Loucy (cell line): ENCODE data around the gene TLE2.

Experiments
- H2AFZ ChIP-seq: fragments of 200-600 bp; sonication (generic); 2 replicates; pipeline ENCODE4 v1.6.0; 2016; ENCODE audit warnings: antibody characterized with exemption, mild to moderate bottlenecking, low read length, moderate library complexity
- H3F3A ChIP-seq: fragments of 200-600 bp; 2 replicates; pipeline ENCODE4 v1.6.0; 2016; ENCODE audit warnings: antibody characterized with exemption, low read depth, mild to moderate bottlenecking
- H3K27me3 ChIP-seq: fragments of 200-600 bp; sonication (generic); 2 replicates; pipeline ENCODE4 v1.6.1; 2014; ENCODE audit warnings: low read length, mild to moderate bottlenecking; ENCODE audit not compliant: insufficient read depth, poor library complexity, severe bottlenecking
- H3K36me3 ChIP-seq: fragments of 200-600 bp; sonication (generic); 2 replicates; pipeline ENCODE4 v1.6.1; 2016; ENCODE audit warnings: low read length; ENCODE audit not compliant: insufficient read depth
- H3K4me1 ChIP-seq: fragments of 200-600 bp; sonication (generic); 2 replicates; pipeline ENCODE4 v1.5.1; 2014; ENCODE audit warnings: low read length, mild to moderate bottlenecking; ENCODE audit not compliant: insufficient read depth, poor library complexity, severe bottlenecking
- H3K4me2 ChIP-seq: fragments of 200-600 bp; sonication (generic); 2 replicates; pipeline ENCODE4 v1.6.0; 2014; ENCODE audit warnings: antibody characterized with exemption, low read length, low read depth, mild to moderate bottlenecking; ENCODE audit not compliant: poor library complexity, severe bottlenecking
- H3K4me3 ChIP-seq: fragments of 200-600 bp; sonication (generic); 2 replicates; pipeline ENCODE4 v1.5.1; 2014; ENCODE audit warnings: low read length, mild to moderate bottlenecking, mixed read lengths; ENCODE audit not compliant: poor library complexity, severe bottlenecking
- H3K79me2 ChIP-seq: fragments of 200-600 bp; sonication (generic); 2 replicates; pipeline ENCODE4 v1.6.1; 2014; ENCODE audit warnings: low read length; ENCODE audit not compliant: insufficient read depth
- H3K9ac ChIP-seq: fragments of 200-600 bp; sonication (generic); 2 replicates; pipeline ENCODE4 v1.6.0; 2014; ENCODE audit warnings: mild to moderate bottlenecking, low read depth, low read length, moderate library complexity; ENCODE audit not compliant: poor library complexity, severe bottlenecking
- H3K9me2 ChIP-seq: fragments of 200-600 bp; sonication (generic); replicated peaks from 2 replicates; pipeline ENCODE4 v1.6.1; 2016; ENCODE audit warnings: low read depth, low read length, mixed read lengths
- H3K9me3 ChIP-seq: fragments of 200-600 bp; sonication (generic); 2 replicates; pipeline ENCODE4 v1.6.1; 2014; ENCODE audit warnings: mild to moderate bottlenecking, antibody characterized with exemption, low read length, low read depth; ENCODE audit not compliant: insufficient read depth
- H4K20me1 ChIP-seq: fragments of 200-600 bp; sonication (generic); 2 replicates; pipeline ENCODE4 v1.6.0; 2014; ENCODE audit warnings: antibody characterized with exemption, low read length, mild to moderate bottlenecking; ENCODE audit not compliant: insufficient read depth, poor library complexity, severe bottlenecking
- EZH2phosphoT487 ChIP-seq: fragments of 200-600 bp; IDR thresholded peaks from 2 replicates; pipeline ENCODE4 v1.6.1; 2018; ENCODE audit warnings: antibody characterized with exemption, mild to moderate bottlenecking, moderate library complexity, borderline replicate concordance
- TF ChIP-seq, protein P1 (sequence below): fragments of 200-600 bp; sonication (generic); conservative IDR thresholded peaks from 2 replicates; pipeline ENCODE4 v1.5.1; 2014; ENCODE audit warnings: mild to moderate bottlenecking, antibody characterized with exemption, low read length

The TLE2 gene

DNA sequence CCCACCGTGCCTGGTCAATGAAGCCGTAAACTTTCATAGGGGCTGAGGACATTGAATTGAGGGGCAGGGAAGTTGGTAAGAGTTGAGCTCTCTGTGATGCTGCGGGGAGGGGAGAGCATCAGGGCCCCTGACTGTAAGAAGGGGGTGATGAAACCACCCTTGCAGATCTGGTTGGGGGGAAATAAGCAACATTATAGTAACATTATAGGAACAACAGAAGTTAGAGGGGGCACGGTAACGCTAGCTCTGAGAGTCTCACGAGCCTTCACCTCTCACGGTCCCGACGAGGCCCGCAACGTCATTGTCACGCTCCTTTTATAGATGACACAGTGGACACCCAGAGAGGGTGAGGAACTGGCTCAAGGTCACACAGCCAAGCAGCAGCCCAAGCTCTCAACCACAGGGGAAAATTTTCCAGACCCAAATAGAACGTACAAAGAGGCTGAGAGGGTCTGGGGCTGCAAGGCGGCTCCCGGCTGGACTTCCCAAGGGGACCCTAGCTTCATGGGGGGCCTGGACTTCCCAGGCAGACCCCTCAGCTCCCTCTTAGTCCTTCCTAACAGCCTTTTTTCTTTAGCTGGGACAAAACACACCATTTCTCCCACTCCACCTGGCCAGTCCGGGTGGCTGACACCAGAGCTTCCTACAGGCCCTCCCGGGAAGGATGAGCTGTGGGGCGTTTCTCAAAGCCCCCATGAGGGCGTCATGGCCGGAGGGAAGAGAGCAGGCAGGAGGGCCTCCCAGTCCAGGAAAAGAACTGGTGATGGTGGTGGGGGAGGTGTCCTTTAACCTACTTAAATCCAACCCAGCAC, 29.1 kb upstream of the TLE2 start:
- TF ChIP-seq, protein P1, sequence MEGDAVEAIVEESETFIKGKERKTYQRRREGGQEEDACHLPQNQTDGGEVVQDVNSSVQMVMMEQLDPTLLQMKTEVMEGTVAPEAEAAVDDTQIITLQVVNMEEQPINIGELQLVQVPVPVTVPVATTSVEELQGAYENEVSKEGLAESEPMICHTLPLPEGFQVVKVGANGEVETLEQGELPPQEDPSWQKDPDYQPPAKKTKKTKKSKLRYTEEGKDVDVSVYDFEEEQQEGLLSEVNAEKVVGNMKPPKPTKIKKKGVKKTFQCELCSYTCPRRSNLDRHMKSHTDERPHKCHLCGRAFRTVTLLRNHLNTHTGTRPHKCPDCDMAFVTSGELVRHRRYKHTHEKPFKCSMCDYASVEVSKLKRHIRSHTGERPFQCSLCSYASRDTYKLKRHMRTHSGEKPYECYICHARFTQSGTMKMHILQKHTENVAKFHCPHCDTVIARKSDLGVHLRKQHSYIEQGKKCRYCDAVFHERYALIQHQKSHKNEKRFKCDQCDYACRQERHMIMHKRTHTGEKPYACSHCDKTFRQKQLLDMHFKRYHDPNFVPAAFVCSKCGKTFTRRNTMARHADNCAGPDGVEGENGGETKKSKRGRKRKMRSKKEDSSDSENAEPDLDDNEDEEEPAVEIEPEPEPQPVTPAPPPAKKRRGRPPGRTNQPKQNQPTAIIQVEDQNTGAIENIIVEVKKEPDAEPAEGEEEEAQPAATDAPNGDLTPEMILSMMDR = no peak
- no peak for TF ChIP-seq EZH2phosphoT487
- Histone ChIP-seq H3K9me3 (no peaks in the 10 kb centered on the region), H3K36me3 (peaks cover 60% of the 10 kb centered on the region; the same call in 1 of the 2 replicates), H2AFZ (no peak overlapping the region), H3K4me3 (no peak overlapping the region), H3K9me2 (no peaks in the 10 kb centered on the region), H3K9ac (no peak overlapping the region), H3K79me2 (peaks cover 63% of the 10 kb centered on the region), H3F3A (no peaks in the 10 kb centered on the region), H3K4me2 (peak overlapping the region; percentile 90), H3K27me3 (no peaks in the 10 kb centered on the region), H4K20me1 (peaks cover 69% of the 10 kb centered on the region), H3K4me1 (no peaks in the 10 kb centered on the region)

DNA sequence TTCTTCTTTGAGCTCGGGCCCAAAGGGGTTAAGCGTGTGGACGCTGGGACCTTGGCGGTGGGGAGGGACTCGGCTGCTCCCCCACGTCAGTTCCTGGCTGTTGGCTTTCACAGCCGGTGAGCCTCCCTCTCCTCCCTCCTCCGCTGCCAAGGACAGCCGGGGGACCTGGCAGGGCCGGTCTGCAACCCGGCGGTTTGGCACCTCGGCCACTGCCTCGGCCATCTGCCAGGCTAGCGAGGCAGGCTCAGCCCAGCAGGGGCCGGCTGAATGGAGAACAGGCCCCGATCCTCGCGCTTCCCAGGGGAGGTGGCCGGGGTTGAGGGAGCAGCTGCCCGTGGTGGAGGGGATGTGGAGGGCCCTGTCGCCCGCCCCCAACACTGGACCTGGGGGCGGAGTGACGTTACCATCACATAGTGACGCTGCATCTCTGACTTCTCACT, 28.2 kb upstream of the TLE2 start:
- Histone ChIP-seq H3K36me3 (peaks cover 61% of the 10 kb centered on the region; the same call in 1 of the 2 replicates), H3F3A (no peaks in the 10 kb centered on the region; the same call in 1 of the 2 replicates), H3K4me2 (no peak overlapping the region), H3K9ac (no peak overlapping the region), H3K79me2 (peaks cover 55% of the 10 kb centered on the region), H3K4me1 (no peaks in the 10 kb centered on the region), H2AFZ (no peak overlapping the region), H4K20me1 (peaks cover 69% of the 10 kb centered on the region), H3K27me3 (no peaks in the 10 kb centered on the region), H3K9me3 (no peaks in the 10 kb centered on the region), H3K4me3 (no peak overlapping the region), H3K9me2 (no peaks in the 10 kb centered on the region)
- TF ChIP-seq, protein P1 = no peak
- TF ChIP-seq EZH2phosphoT487 = no peak

DNA sequence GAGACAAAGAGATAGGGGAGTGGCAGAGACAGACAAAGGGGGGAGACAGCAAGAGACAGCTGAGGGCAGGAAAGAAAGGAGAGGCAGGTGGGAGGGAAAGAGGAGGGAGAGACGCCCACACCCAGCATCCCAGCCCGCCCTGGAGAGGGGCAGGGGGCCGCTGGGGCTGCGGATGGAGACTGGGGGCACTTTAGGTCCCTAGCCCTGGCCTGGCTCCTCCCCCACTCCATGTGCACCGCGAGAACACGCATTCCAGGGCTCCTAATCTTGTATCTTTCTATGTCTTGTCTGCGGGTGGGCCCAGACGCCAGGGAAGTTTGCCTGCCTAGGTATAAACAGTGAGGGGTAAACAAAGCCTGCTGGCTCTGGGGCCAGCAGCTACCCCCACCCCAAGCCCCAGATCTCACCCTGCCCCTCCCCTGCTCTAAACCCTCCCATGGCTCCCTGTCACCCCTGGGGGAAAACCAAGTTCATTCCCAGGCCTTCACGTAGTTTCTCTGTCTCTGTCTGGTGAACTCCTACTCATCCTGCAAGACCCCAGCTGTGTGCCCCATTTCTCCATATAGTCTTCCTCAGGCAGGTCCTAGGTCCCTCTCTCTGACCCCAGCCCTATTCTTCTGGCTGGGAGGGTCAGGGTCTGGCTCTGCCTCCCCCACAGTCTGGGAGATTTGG, 27.5 kb upstream of the TLE2 start:
- no peaks in the 10 kb centered on the region for H3K9me2 ChIP-seq
- no peaks in the 10 kb centered on the region for H3K27me3 ChIP-seq
- H3K4me3 ChIP-seq = no peak overlapping the region
- no peak overlapping the region for H3K4me2 ChIP-seq
- H3K9me3 ChIP-seq = no peaks in the 10 kb centered on the region
- peaks cover 69% of the 10 kb centered on the region for H4K20me1 ChIP-seq
- no peak overlapping the region for H3K9ac ChIP-seq
- peaks cover 54% of the 10 kb centered on the region for H3K79me2 ChIP-seq
- H3K4me1 ChIP-seq = no peaks in the 10 kb centered on the region
- H3F3A ChIP-seq = no peaks in the 10 kb centered on the region; the same call in 1 of the 2 replicates
- H2AFZ ChIP-seq = no peak overlapping the region
- TF ChIP-seq EZH2phosphoT487 = no peak
- TF ChIP-seq, protein P1 = no peak
- peaks cover 61% of the 10 kb centered on the region; the same call in 1 of the 2 replicates for H3K36me3 ChIP-seq
